ENCODE data around the gene FBH1. TPM values are rescaled to one million over a fixed set of nuclear protein-coding genes. Genes with fewer than 3 reads are reported as not detected.

The FBH1 gene
- total RNA-seq, 1 experiment from 2014 or later, result 38.4 TPM

DNA sequence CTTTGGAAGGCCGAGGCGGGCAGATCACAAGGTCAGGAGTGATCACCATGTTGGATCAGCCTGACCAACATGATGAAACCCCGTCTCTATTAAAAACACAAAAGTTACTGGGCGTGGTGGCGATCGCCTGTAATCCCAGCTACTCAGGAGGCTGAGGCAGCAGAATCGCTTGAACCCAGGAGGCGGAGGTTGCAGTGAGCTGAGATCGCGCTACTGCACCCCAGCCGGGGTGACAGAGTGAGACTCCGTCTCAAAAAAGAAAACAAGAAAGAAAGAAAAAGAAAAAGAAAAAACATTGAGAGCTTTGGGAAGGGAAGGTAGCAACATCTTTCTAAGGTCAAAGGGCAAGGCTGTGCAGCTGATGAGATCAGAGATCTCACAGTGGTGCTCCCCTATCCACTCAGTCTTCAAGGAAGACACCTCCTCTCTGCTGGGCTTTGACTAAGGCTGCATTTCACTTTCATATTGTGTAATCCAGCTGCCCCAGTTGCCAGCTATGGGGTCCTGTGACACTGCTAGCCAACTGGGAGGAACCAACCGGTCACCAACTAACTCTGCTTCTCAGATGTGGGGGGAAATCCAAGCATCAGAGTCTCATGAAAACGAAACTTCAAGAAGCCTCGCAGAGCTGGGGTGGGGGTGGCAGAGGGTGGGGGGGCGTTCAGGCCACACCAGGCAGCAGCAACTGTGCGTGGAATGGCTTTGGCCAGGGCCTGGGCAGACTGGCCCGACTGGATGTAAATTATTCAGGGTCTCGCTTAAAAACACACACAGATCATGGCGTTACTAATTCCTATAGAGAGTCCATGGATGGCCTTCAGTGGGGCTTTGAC lies 85.8 kb downstream of the FBH1 start:
- no peak overlapping the region for H3K4me3 ChIP-seq
- H3K4me1 ChIP-seq, result no peaks in the 10 kb centered on the region
- no peaks in the 10 kb centered on the region for H3K9me3 ChIP-seq (replicated peaks)
- no peak for DNase-seq
- no peaks in the 10 kb centered on the region for H3K27me3 ChIP-seq
- H3K27ac ChIP-seq, result no peak overlapping the region
- no peaks in the 10 kb centered on the region for H3K36me3 ChIP-seq

GRCh38 chr10:5976512-5977470 lies 86.7 kb downstream of the FBH1 start:
- no peaks in the 10 kb centered on the region for H3K36me3 ChIP-seq
- H3K27ac ChIP-seq, result no peak overlapping the region
- no peak for DNase-seq
- H3K27me3 ChIP-seq, result no peaks in the 10 kb centered on the region
- H3K4me1 ChIP-seq, result no peaks in the 10 kb centered on the region
- peak overlapping the region; percentile 47; the same call in 1 of the 2 replicates for H3K4me3 ChIP-seq
- no peaks in the 10 kb centered on the region for H3K9me3 ChIP-seq (replicated peaks)

DNA sequence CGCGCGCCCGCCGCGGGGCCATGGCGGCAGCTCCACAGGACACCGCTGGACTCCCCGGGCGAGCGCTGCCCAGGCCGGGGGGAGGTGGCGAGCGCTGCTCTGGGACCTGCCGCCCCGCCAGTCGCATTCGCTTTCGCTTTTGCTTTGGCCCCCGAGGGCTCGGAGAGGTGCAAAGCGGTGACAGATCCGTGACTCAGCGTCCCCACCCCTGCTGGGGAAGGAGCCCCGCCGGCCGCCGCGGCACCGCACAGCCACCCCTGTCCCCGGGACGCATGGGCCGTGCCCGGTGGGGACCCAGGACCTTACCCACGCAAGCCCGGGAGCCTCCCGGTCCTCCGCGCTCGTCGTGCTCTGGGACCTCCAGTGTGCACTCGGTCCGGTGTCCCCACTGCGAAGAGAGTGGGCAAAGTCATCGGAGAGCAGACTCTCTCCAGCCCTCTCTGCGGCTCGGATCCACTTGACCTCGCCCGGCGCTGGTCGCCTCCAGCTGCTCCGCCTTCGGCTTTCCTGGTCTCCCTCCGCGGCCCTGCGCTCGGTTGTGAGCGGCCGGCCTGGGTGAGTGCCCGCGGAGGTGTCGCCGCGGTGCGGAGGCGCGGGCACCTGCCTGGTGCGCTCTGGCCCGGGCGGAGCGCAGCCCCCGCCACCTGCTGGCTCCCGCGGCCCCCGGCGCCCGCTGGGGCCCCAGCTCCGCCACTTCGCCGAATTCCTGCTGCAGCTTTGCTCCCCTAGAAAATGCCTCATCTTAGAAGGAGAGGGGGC lies 87.6 kb downstream of the FBH1 start, which contains the start of gene IL15RA:
TSS of gene IL15RA (minus strand) at position 73 of the 759 bp plus-strand sequence. CDS start at position 22, 51 bp downstream.
- no peaks in the 10 kb centered on the region for H3K36me3 ChIP-seq
- no peaks in the 10 kb centered on the region for H3K27me3 ChIP-seq
- peak within 1 kb of the TSS; percentile 47 for H3K4me3 ChIP-seq
- no peaks in the 10 kb centered on the region for H3K9me3 ChIP-seq (replicated peaks)
- no peaks in the 10 kb centered on the region for H3K4me1 ChIP-seq
- DNase-seq, result no peak
- no peak within 1 kb of the TSS for H3K27ac ChIP-seq

DNA sequence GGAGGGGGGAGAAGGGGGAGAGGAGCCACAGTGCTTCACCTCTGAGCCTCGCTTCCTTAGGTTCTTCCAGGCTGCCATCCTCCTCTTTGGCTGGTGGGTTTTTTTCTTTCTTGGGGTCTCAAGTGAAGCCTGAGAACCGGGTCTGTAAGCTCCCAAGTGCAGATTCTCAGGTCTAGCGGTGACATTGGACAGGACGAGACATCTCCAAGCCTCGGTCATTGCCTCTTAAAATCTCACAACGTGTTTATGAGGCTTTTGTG lies 88.1 kb downstream of the FBH1 start:
- Histone ChIP-seq H3K27me3 (no peaks in the 10 kb centered on the region), H3K4me3 (no peak overlapping the region), H3K4me1 (no peaks in the 10 kb centered on the region), H3K36me3 (no peaks in the 10 kb centered on the region), H3K27ac (no peak overlapping the region), H3K9me3 (replicated peaks) (no peaks in the 10 kb centered on the region)
- DNase-seq, result no peak

- no peak for DNase-seq
- H3K36me3 ChIP-seq, result no peaks in the 10 kb centered on the region
- no peak overlapping the region for H3K4me3 ChIP-seq
Measured at GRCh38 chr10:5981529-5981928, 91.5 kb downstream of the FBH1 start.

GRCh38 chr10:5983774-5984173 lies 93.7 kb downstream of the FBH1 start:
- Histone ChIP-seq H3K27ac (no peak overlapping the region), H3K9me3 (replicated peaks) (no peaks in the 10 kb centered on the region), H3K36me3 (no peaks in the 10 kb centered on the region), H3K4me1 (no peaks in the 10 kb centered on the region), H3K4me3 (no peak overlapping the region), H3K27me3 (no peaks in the 10 kb centered on the region)
- no peak for DNase-seq

More at GRCh38 chr10:5981529-5981928, 91.5 kb downstream of the FBH1 start:
- Histone ChIP-seq H3K27ac (no peak overlapping the region), H3K4me1 (no peaks in the 10 kb centered on the region), H3K27me3 (no peaks in the 10 kb centered on the region), H3K9me3 (replicated peaks) (no peaks in the 10 kb centered on the region)

DNA sequence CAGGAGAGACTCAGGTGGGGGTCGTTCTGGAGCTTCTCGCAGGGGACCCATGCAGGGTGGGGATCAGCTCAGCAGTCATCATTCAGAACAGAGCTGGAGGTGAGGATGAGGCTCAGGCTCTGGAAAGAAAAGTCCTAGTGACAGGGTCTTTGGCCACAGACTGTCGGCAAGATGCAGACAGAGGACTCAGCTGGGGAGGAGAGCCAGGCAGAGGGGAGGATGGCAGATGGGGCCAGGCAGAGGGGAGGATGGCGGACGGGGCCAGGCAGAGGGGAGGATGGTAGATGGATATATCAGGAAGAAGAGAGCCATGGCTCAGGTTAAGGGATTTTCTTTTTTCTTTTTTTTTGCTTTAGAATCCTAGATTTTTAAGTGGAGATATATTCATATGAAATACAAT lies 95.0 kb downstream of the FBH1 start:
- no peaks in the 10 kb centered on the region for H3K9me3 ChIP-seq (replicated peaks)
- H3K4me1 ChIP-seq, result no peaks in the 10 kb centered on the region
- DNase-seq, result no peak
- H3K27me3 ChIP-seq, result no peaks in the 10 kb centered on the region
- no peaks in the 10 kb centered on the region for H3K36me3 ChIP-seq
- H3K27ac ChIP-seq, result no peak overlapping the region
- no peak overlapping the region for H3K4me3 ChIP-seq

Other genes starting within 250 kb of the FBH1 start
- 1.2 and 1.3 TPM in 2 replicates for gene ASB13, start 223.6 kb upstream of the FBH1 start, total RNA-seq (2014; rRNA removed; shearing (Covaris generic))
- 63.2 and 73.8 TPM in 2 replicates for gene TASOR2, start 205.4 kb upstream of the FBH1 start, total RNA-seq (2014; rRNA removed; shearing (Covaris generic))
- 283 and 291 TPM in 2 replicates for gene GDI2, start 76.8 kb upstream of the FBH1 start, total RNA-seq (2014; rRNA removed; shearing (Covaris generic))
- 2.9 and 5.6 TPM in 2 replicates for gene ANKRD16, start 350 bp upstream of the FBH1 start, total RNA-seq (2014; rRNA removed; shearing (Covaris generic))
- gene IL15RA, start 87.3 kb downstream of the FBH1 start, total RNA-seq (2014; rRNA removed; shearing (Covaris generic)), result not detected in 2 replicates
- not detected in 2 replicates for gene IL2RA, start 172.1 kb downstream of the FBH1 start, total RNA-seq (2014; rRNA removed; shearing (Covaris generic))
- gene RBM17, start 198.8 kb downstream of the FBH1 start, total RNA-seq (2014; rRNA removed; shearing (Covaris generic)), result 59.8 and 60.6 TPM in 2 replicates

All from SJCRH30 (cell line).